WI38 (cell line): ENCODE results near the gene WIPF2.

ENCODE experiments used
- H3K4me3 ChIP-seq: 2 replicates; pipeline ENCODE4 v1.5.1; 2011; ENCODE audit warnings: low read depth, mild to moderate bottlenecking, control low read depth, low read length
- TF ChIP-seq, protein P1 (sequence below): IDR thresholded peaks from 2 replicates; pipeline ENCODE4 v1.5.1; 2012; ENCODE audit warnings: low read depth, mild to moderate bottlenecking, control low read depth, low read length

WIPF2 gene

GRCh38 chr17:40309031-40309948, 90.2 kb downstream of the WIPF2 start, which contains the start of gene RARA:
TSS of gene RARA (plus strand) at chr17:40309180. CDS start at chr17:40331219, 22,039 bp downstream.
- H3K4me3 ChIP-seq, result 0 out of 2 replicates have a peak within 1 kb of the TSS, but pooled peaks have one; percentile 12

DNA sequence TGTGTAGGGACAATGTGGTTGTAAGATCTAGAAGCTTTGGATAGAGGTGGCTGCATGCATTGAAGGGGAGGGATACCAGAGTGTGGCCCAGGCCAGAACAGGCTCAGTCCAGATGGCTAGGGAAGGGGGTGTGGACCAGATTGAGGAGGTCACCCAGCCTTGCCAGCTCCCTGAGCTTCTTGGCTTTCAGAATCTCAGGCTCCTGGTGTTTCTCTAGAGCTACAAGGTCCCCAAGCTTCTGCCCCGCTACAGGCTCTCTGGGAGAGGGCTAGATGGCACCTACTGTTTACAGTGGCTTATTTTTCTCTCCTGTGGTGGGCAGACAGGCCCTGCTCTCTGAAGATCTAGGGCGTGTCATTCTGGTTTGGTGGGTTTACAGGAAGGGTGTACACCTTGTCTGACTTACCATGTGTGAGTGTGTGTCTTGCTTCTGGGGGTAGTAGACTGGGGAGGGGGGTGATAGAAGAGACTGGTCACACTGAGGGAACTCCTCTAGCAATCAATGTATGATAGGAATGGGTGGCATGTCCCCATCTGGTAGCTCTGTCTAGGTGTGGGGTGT, 90.9 kb downstream of the WIPF2 start:
- TF ChIP-seq, protein P1, sequence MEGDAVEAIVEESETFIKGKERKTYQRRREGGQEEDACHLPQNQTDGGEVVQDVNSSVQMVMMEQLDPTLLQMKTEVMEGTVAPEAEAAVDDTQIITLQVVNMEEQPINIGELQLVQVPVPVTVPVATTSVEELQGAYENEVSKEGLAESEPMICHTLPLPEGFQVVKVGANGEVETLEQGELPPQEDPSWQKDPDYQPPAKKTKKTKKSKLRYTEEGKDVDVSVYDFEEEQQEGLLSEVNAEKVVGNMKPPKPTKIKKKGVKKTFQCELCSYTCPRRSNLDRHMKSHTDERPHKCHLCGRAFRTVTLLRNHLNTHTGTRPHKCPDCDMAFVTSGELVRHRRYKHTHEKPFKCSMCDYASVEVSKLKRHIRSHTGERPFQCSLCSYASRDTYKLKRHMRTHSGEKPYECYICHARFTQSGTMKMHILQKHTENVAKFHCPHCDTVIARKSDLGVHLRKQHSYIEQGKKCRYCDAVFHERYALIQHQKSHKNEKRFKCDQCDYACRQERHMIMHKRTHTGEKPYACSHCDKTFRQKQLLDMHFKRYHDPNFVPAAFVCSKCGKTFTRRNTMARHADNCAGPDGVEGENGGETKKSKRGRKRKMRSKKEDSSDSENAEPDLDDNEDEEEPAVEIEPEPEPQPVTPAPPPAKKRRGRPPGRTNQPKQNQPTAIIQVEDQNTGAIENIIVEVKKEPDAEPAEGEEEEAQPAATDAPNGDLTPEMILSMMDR, result no peak
- H3K4me3 ChIP-seq, result no peak overlapping the region

More at GRCh38 chr17:40309031-40309948, 90.2 kb downstream of the WIPF2 start, which contains the start of gene RARA:
- TF ChIP-seq, protein P1, result no peak

GRCh38 chr17:40310882-40311391, 91.8 kb downstream of the WIPF2 start:
- TF ChIP-seq, protein P1, result no peak
- H3K4me3 ChIP-seq, result no peak overlapping the region

GRCh38 chr17:40311575-40311974, 92.5 kb downstream of the WIPF2 start:
- TF ChIP-seq, protein P1, result no peak
- H3K4me3 ChIP-seq, result no peak overlapping the region

- no peak overlapping the region for H3K4me3 ChIP-seq
- TF ChIP-seq, protein P1, result no peak
These were observed 93.1 kb downstream of the WIPF2 start for GRCh38 chr17:40312131-40312731.

DNA sequence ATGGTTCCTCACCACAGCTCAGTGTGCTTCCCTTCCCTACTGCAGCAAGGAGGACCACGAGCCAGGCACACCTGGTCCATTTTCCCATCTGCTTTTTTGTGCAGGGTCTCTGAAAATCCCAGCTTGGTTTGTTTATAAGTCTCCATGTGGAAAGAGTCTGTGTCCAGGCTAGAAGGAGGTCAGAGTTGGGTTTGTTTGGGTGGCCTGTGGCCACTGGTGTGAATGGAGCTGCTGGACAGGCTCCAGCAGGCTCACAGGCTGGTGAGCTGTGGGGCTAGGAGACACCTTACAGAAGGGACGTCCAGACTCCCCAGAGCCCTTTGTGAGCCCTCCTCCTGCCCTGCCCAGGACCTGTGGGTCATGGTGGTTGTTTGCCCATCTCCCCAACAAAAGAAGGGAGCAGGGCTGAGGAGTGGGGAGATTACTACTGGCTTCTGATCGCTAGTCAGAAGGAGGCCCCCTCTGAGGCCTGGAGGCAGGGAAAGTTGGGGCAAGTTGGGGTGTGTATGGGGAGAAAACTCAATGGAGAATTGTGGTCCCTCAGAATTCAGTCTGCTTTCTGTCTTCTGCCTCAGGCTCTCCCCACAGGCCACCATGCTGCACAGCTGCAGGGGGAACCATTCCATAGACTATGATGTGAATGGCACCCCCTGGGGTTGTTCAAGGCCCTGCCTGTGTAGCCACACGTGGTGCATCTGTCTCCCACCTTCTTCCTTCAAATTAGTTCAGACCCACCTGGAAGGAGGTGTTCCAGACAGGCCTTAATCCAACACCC, 94.0 kb downstream of the WIPF2 start:
- TF ChIP-seq, protein P1, result no peak
- no peak overlapping the region for H3K4me3 ChIP-seq
